ENCODE data around the gene GALNT18.

GRCh38 chr11:11397781-11398180 is 224.0 kb downstream of the GALNT18 start:
- TF ChIP-seq CTCF (IDR thresholded peaks at IDR 0.05; ENCODE audit: extremely low read depth in 1 of 2, insufficient read depth in 1 of 2, low read depth in 1 of 2, low read length in 2 of 2) (no peak), POLR2A (IDR thresholded peaks at IDR 0.05; ENCODE audit: low read depth, low read length) (no peak), EZH2 (IDR thresholded peaks at IDR 0.05; ENCODE audit: borderline replicate concordance, low read depth, low read length, severe bottlenecking) (no peak)

Measured in endothelial cell of umbilical vein (primary cell).